Fibroblast of lung (primary cell): Measurements from ENCODE around the gene G6PC2.

Experiments
- EZH2 ChIP-seq: IDR thresholded peaks from 2 replicates; pipeline ENCODE4 v1.5.1; 2012; ENCODE audit warnings: low read length, control low read depth, mild to moderate bottlenecking; ENCODE audit errors: missing control alignments
- TF ChIP-seq, protein P1 (sequence below), 2 donors: IDR thresholded peaks in 1 of 2; conservative IDR thresholded peaks in 1 of 2; 1 replicate in 1 of 2; 2 replicates in 1 of 2; pipeline ENCODE4 v1.5.1; 2011 to 2012; ENCODE audit warnings: low read length in 2 of 2, control low read depth in 1 of 2, inconsistent platforms in 1 of 2, low read depth in 1 of 2, mild to moderate bottlenecking in 1 of 2

DNA sequence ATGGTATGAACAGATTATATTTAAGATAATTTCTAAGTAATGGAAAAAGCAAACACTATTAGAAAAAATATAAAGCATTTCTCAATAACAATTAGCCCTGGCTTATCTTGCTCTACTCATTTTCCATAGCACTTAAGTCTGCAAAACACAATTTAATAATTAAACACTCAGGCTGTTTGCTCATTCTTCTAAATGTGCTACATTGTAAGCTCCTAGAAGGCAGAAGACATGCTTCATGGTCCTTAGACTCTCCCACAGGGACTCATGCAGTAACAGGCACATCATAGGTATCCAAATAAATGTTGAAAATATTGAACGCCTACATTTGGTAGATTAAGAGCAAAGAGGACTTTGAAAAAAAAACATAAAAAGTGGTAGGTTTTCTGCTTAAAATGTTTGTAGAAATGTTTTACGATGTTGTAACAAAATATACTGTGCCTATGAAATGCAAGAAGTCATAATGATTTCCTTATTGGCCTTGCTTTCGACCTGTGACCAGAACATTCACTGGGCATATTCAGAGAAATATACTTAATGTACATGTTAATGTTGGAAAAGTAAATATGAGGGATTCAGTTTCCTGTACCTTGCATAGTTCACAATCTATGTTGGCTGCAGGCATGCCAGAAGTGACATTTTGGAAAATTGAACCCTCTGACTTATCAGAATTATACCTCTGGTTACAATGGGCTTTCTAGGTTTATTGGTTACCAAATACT is 27.2 kb downstream of the G6PC2 start:
- TF ChIP-seq, protein P1, sequence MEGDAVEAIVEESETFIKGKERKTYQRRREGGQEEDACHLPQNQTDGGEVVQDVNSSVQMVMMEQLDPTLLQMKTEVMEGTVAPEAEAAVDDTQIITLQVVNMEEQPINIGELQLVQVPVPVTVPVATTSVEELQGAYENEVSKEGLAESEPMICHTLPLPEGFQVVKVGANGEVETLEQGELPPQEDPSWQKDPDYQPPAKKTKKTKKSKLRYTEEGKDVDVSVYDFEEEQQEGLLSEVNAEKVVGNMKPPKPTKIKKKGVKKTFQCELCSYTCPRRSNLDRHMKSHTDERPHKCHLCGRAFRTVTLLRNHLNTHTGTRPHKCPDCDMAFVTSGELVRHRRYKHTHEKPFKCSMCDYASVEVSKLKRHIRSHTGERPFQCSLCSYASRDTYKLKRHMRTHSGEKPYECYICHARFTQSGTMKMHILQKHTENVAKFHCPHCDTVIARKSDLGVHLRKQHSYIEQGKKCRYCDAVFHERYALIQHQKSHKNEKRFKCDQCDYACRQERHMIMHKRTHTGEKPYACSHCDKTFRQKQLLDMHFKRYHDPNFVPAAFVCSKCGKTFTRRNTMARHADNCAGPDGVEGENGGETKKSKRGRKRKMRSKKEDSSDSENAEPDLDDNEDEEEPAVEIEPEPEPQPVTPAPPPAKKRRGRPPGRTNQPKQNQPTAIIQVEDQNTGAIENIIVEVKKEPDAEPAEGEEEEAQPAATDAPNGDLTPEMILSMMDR (conservative IDR thresholded peaks at IDR 0.05 in 1 of 2, IDR thresholded peaks at IDR 0.05 in 1 of 2; ENCODE audit: low read depth in 1 of 2, low read length in 2 of 2): no peak
- TF ChIP-seq EZH2: no peak
